B cell (primary cell): Measurements from ENCODE around the gene HDX. TPM values are rescaled to one million over a fixed set of nuclear protein-coding genes. Genes with fewer than 3 reads are reported as not detected.

Experiments
- ATAC-seq: fragments of 200-7000 bp; cut with Tn5 transposase; one replicate; pipeline ENCODE4 v1.10.0; 2021; ENCODE audit warnings: low read depth, mild to moderate bottlenecking, moderate number of reproducible peaks, moderate library complexity
- CTCF ChIA-PET: fragments of 350-600 bp; sonication (Branson Sonifier 250); formaldehyde crosslinking; loops from one replicate; lab custom pipeline; 2021; ENCODE audit warnings: antibody characterized with exemption, inconsistent platforms; lab: Charles Lee
- POLR2A ChIA-PET: fragments of 350-600 bp; sonication (Branson Sonifier 250); formaldehyde crosslinking; loops from one replicate; lab custom pipeline; 2021; ENCODE audit warnings: antibody characterized with exemption; lab: Charles Lee
- DNase-seq: peaks from one replicate; pipeline ENCODE4 v3.0.0; 2013
- H2AFZ ChIP-seq: 2 replicates; pipeline ENCODE4 v1.6.1; 2012; ENCODE audit warnings: mild to moderate bottlenecking, low read depth, low read length; ENCODE audit not compliant: insufficient read depth, poor library complexity, severe bottlenecking
- H3K27ac ChIP-seq, 2 donors: 1 replicate in 1 of 2; 2 replicates in 1 of 2; pipeline ENCODE4 v1.5.1; 2012 to 2013; ENCODE audit warnings: low read length in 2 of 2, mild to moderate bottlenecking in 2 of 2, moderate library complexity in 1 of 2
- H3K27me3 ChIP-seq, 4 experiments: fragments of 200-600 bp in 1 of 4; sonication (generic) in 1 of 4; replicated peaks in 1 of 4; 1 replicate in 2 of 4; 2 replicates in 2 of 4; pipeline versions ENCODE4 v1.6.1 to v1.7.0; 2013 to 2016; ENCODE audit warnings: low read length in 3 of 4, mild to moderate bottlenecking in 2 of 4, mixed read lengths in 1 of 4, moderate library complexity in 1 of 4; ENCODE audit not compliant: insufficient read depth in 4 of 4, control insufficient read depth in 3 of 4; ENCODE audit errors: control extremely low read depth in 1 of 4
- H3K36me3 ChIP-seq, 2 experiments: replicated peaks in 1 of 2; 1 replicate in 1 of 2; 2 replicates in 1 of 2; pipeline versions ENCODE4 v1.6.1 to v1.7.1; 2013; ENCODE audit warnings: low read length in 1 of 2; ENCODE audit not compliant: insufficient read depth in 2 of 2, control insufficient read depth in 1 of 2; ENCODE audit errors: control extremely low read depth in 1 of 2, extremely low read depth in 1 of 2
- H3K4me1 ChIP-seq, 2 donors: fragments of 200-600 bp in 1 of 2; sonication (generic) in 1 of 2; 1 replicate in 1 of 2; 2 replicates in 1 of 2; pipeline versions ENCODE4 v1.5.1 to v1.6.1; 2013 to 2017; ENCODE audit warnings: low read length in 2 of 2; ENCODE audit not compliant: control insufficient read depth in 2 of 2, insufficient read depth in 2 of 2
- H3K4me2 ChIP-seq: replicated peaks from 2 replicates; pipeline ENCODE3; 2012; ENCODE audit warnings: mild to moderate bottlenecking, low read depth, low read length; ENCODE audit not compliant: poor library complexity, severe bottlenecking
- H3K4me3 ChIP-seq, 5 experiments: fragments of 200-600 bp in 1 of 5; sonication (generic) in 1 of 5; 1 replicate in 3 of 5; 2 replicates in 2 of 5; pipeline versions ENCODE4 v1.5.1 to v1.7.0; 2011 to 2016; ENCODE audit warnings: low read length in 4 of 5, mild to moderate bottlenecking in 4 of 5, low read depth in 2 of 5, control low read depth in 1 of 5, moderate library complexity in 1 of 5; ENCODE audit not compliant: insufficient read depth in 1 of 5; ENCODE audit errors: control extremely low read depth in 1 of 5, extremely low read depth in 1 of 5
- H3K79me2 ChIP-seq: fragments of 200-600 bp; sonication (generic); one replicate; pipeline ENCODE4 v1.6.0; 2016; ENCODE audit warnings: low read length; ENCODE audit not compliant: control insufficient read depth, insufficient read depth
- H3K9ac ChIP-seq: fragments of 200-600 bp; sonication (generic); 2 replicates; pipeline ENCODE4 v1.6.1; 2017; ENCODE audit warnings: mild to moderate bottlenecking, low read length, moderate library complexity
- H3K9me3 ChIP-seq, 3 donors: one replicate each; pipeline versions ENCODE4 v1.6.1 to v1.7.1; 2013; ENCODE audit warnings: low read length in 2 of 3; ENCODE audit not compliant: control insufficient read depth in 2 of 3, insufficient read depth in 1 of 3; ENCODE audit errors: control extremely low read depth in 1 of 3
- H4K20me1 ChIP-seq: 2 replicates; pipeline ENCODE4 v1.6.0; 2012; ENCODE audit warnings: mild to moderate bottlenecking, low read length; ENCODE audit not compliant: insufficient read depth, control insufficient read depth, poor library complexity, severe bottlenecking
- H3K27ac Mint-ChIP-seq: one replicate; pipeline ENCODE4 v1.8.0; 2021; ENCODE audit warnings: mixed read lengths
- H3K27me3 Mint-ChIP-seq: one replicate; pipeline ENCODE4 v1.8.0; 2021; ENCODE audit warnings: mixed read lengths
- H3K4me1 Mint-ChIP-seq: one replicate; pipeline ENCODE4 v1.8.0; 2021; ENCODE audit warnings: mixed read lengths
- H3K4me3 Mint-ChIP-seq: one replicate; pipeline ENCODE4 v1.8.0; 2021; ENCODE audit warnings: mixed read lengths
- H3K9me3 Mint-ChIP-seq: one replicate; pipeline ENCODE4 v1.8.0; 2022; ENCODE audit warnings: mixed read lengths; ENCODE audit not compliant: insufficient read depth
- CTCF ChIP-seq: fragments of 200-600 bp; IDR thresholded peaks from one replicate; pipeline ENCODE4 v1.8.0; 2022; ENCODE audit warnings: antibody characterized with exemption, mild to moderate bottlenecking
- EZH2 ChIP-seq: IDR thresholded peaks from 2 replicates; pipeline ENCODE4 v1.6.1; 2012; ENCODE audit warnings: borderline replicate concordance, low read depth, mild to moderate bottlenecking, moderate library complexity, low read length; ENCODE audit not compliant: insufficient read depth, poor library complexity, severe bottlenecking
- WGBS: methylation state at CpG from one replicate; pipeline ENCODE4 v1.1.5; 2013; ENCODE audit warnings: missing lambda C conversion rate; ENCODE audit not compliant: insufficient coverage; 5-methylcytosine and 5-hydroxymethylcytosine counted together
- intact Hi-C: fragments of 100-400 bp; cut with micrococcal nuclease; formaldehyde crosslinking; loops from one replicate; pipeline ENCODE4 v1.10.0; 2022
- polyA plus RNA-seq: library from polyadenylated mRNA; depleted of rRNA; stranded (reverse); fragments of >200 nt; gene quantifications from 2 replicates; pipeline ENCODE4 v1.2.3, GENCODE V29; 2012
- total RNA-seq, 2 donors: library from RNA; stranded (reverse); fragments of 120-200 nt in 1 of 2; gene quantifications; 1 replicate in 1 of 2; 2 replicates in 1 of 2; pipeline versions ENCODE4 v1.2.3 to v1.2.4, GENCODE V29; 2013 to 2022

HDX gene
- total and polyA plus RNA-seq, 2 donors (not counting 1 experiment from before 2014, with no cell fraction given) = 1.00 to 3.2 TPM

- H3K4me1 Mint-ChIP-seq = no peaks in the 10 kb centered on the region
- no peaks in the 10 kb centered on the region for H4K20me1 ChIP-seq
- H3K4me1 ChIP-seq = no peaks in the 10 kb centered on the region
- no peaks in the 10 kb centered on the region for H3K27me3 Mint-ChIP-seq
- ChIA-PET CTCF (no interaction called here), POLR2A (no interaction called here)
- no peaks in the 10 kb centered on the region for H3K36me3 ChIP-seq
- no peak for TF ChIP-seq CTCF
- TF ChIP-seq EZH2 = no peak
- H3K4me2 ChIP-seq = no peak overlapping the region
- no peak overlapping the region for H3K27ac ChIP-seq
- DNase-seq (no peak), ATAC-seq (no peak)
- H3K27me3 ChIP-seq = no peaks in the 10 kb centered on the region
- no CpG with 5 or more reads among the region's 3 CpGs for WGBS
- H3K9me3 ChIP-seq = no peaks in the 10 kb centered on the region
- no peak overlapping the region for H3K4me3 Mint-ChIP-seq
- H3K4me3 ChIP-seq = no peak overlapping the region
- H3K9ac ChIP-seq = no peak overlapping the region
- H2AFZ ChIP-seq = no peak overlapping the region
- H3K9me3 Mint-ChIP-seq = no peaks in the 10 kb centered on the region
- intact Hi-C loops = no loop called here
- H3K79me2 ChIP-seq = no peaks in the 10 kb centered on the region
- H3K27ac Mint-ChIP-seq = no peak overlapping the region
These were observed 139.9 kb downstream of the HDX start for GRCh38 chrX:84362184-84362838.

GRCh38 chrX:84358271-84358670, 144.0 kb downstream of the HDX start:
- no peak for TF ChIP-seq EZH2
- TF ChIP-seq CTCF = no peak
- POLR2A ChIA-PET = no interaction called here
- Histone ChIP-seq H3K9me3 (no peaks in the 10 kb centered on the region), H3K79me2 (no peaks in the 10 kb centered on the region), H3K4me3 (no peak overlapping the region), H3K4me2 (no peak overlapping the region), H3K4me1 (no peaks in the 10 kb centered on the region), H3K9ac (no peak overlapping the region), H3K27ac (no peak overlapping the region), H3K27me3 (no peaks in the 10 kb centered on the region), H2AFZ (no peak overlapping the region), H3K36me3 (no peaks in the 10 kb centered on the region), H4K20me1 (no peaks in the 10 kb centered on the region)
- H3K4me3 Mint-ChIP-seq = no peak overlapping the region
- no peaks in the 10 kb centered on the region for H3K9me3 Mint-ChIP-seq
- DNase-seq = no peak
- no CpG with 5 or more reads among the region's 1 CpG for WGBS
- no peak for ATAC-seq
- H3K27me3 Mint-ChIP-seq = no peaks in the 10 kb centered on the region
- intact Hi-C loops = no loop called here
- H3K4me1 Mint-ChIP-seq = no peaks in the 10 kb centered on the region
- H3K27ac Mint-ChIP-seq = no peak overlapping the region
- CTCF ChIA-PET = no interaction called here
